ENCODE results near the gene DOK6.
"Not testable (repeated sequence)": the region's sequence is repeated elsewhere in the genome, so short reads cannot be mapped to it uniquely, and the experiment has no call there.

DOK6 gene

DNA sequence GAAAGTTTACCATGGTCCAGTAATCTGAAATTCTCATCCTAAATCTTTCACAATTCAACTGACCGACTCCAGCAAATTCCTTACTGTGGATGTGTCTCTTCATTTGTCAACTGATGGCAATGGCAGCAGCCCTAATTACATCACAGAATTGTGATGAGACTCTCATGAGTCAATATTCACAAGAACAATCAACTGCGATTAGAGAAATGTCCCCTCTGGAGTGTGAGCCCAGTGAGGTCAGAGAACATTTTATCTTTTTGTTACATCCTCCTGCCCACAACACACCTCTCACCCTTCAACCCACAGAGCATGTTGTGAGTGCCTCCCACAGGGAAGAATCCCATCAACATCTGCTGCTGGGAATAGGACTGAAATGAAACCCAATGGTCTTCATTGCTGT lies 473.4 kb downstream of the DOK6 start:
- Histone ChIP-seq H3K4me3 (ENCODE audit: low read length) (no peak overlapping the region), H3K4me2 (ENCODE audit: low read length) (no peak overlapping the region), H3K36me3 (replicated peaks; ENCODE audit: low read depth, low read length) (peaks cover 10% of the 10 kb centered on the region), H3K27me3 (ENCODE audit: low read depth, low read length) (no peaks in the 10 kb centered on the region), H4K20me1 (ENCODE audit: insufficient read depth, low read length) (no peaks in the 10 kb centered on the region), H3K9ac (ENCODE audit: low read length) (no peak overlapping the region), H3K9me3 (ENCODE audit: insufficient read depth, low read length) (no peaks in the 10 kb centered on the region), H3K27ac (ENCODE audit: low read length) (no peak overlapping the region), H3K79me2 (ENCODE audit: low read length) (no peaks in the 10 kb centered on the region), H3K4me1 (ENCODE audit: low read length) (peaks cover 4% of the 10 kb centered on the region), H2AFZ (ENCODE audit: low read depth, low read length) (no peak overlapping the region)
- TF ChIP-seq EZH2phosphoT487 (IDR thresholded peaks at IDR 0.05; ENCODE audit: low read depth), result no peak
- TF ChIP-seq, protein P1, sequence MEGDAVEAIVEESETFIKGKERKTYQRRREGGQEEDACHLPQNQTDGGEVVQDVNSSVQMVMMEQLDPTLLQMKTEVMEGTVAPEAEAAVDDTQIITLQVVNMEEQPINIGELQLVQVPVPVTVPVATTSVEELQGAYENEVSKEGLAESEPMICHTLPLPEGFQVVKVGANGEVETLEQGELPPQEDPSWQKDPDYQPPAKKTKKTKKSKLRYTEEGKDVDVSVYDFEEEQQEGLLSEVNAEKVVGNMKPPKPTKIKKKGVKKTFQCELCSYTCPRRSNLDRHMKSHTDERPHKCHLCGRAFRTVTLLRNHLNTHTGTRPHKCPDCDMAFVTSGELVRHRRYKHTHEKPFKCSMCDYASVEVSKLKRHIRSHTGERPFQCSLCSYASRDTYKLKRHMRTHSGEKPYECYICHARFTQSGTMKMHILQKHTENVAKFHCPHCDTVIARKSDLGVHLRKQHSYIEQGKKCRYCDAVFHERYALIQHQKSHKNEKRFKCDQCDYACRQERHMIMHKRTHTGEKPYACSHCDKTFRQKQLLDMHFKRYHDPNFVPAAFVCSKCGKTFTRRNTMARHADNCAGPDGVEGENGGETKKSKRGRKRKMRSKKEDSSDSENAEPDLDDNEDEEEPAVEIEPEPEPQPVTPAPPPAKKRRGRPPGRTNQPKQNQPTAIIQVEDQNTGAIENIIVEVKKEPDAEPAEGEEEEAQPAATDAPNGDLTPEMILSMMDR (IDR thresholded peaks at IDR 0.05; ENCODE audit: low read depth, low read length), result no peak

DNA sequence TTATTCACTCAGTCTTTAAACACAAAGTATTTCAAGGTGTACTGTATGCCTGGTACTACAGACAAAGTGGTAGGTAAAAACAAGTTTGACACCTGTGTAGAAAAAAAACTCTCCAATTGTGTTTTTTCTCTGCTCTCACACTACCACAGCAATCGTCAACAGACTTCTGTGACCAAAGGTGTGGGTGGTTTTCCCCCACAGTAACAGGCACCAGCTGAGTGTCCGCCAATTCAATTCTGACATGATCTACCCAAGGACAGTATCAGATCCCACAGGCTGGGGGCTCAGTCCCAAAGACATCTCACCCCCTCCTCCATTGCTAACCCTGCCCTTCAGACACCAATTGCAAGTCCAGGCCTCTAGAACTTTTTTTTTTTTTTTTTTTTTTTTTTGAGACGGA lies 475.8 kb downstream of the DOK6 start:
- Histone ChIP-seq H3K27ac (ENCODE audit: low read length) (no peak overlapping the region), H3K9ac (ENCODE audit: low read length) (no peak overlapping the region), H3K27me3 (ENCODE audit: low read depth, low read length) (no peaks in the 10 kb centered on the region), H3K4me1 (ENCODE audit: low read length) (peaks cover 4% of the 10 kb centered on the region), H3K4me2 (ENCODE audit: low read length) (no peak overlapping the region), H3K36me3 (replicated peaks; ENCODE audit: low read depth, low read length) (peaks cover 7% of the 10 kb centered on the region), H3K79me2 (ENCODE audit: low read length) (no peaks in the 10 kb centered on the region), H4K20me1 (ENCODE audit: insufficient read depth, low read length) (no peaks in the 10 kb centered on the region), H3K4me3 (ENCODE audit: low read length) (no peak overlapping the region), H2AFZ (ENCODE audit: low read depth, low read length) (no peak overlapping the region), H3K9me3 (ENCODE audit: insufficient read depth, low read length) (no peaks in the 10 kb centered on the region)
- TF ChIP-seq EZH2phosphoT487 (IDR thresholded peaks at IDR 0.05; ENCODE audit: low read depth), result no peak
- TF ChIP-seq, protein P1 (IDR thresholded peaks at IDR 0.05; ENCODE audit: low read depth, low read length), result no peak

DNA sequence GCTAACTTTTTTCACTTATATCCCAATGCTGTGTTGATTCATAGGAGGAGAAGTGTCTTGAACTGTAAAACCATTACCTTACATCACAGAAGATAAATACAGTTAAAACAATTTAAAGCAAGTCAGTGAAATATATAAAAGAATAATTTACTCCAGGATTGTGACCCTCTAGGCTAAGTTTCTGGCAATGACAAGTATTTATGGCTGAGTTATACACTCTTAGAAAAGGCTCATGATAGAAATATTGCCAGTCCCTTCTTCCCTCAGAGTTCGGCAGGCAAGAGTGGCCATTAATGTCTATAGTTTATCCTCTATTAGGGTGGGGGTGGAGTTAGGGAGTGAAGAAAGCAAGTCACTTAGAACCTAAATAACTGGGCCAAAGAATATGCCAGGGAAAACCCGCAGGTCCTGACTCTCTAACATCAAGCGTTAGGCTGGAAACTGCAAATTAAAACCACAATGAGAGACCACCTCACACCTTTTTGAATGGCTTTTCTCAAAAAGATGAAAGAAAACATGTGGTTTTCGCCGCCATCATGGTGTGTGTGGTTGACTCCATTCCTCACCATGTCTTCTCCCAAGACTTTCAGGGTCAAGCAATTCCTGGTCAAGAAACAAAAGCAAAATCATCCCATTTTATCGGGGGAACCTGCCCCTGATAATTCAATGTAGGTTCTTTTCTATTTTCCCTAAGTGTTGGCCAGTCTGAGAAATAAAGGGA lies 477.7 kb downstream of the DOK6 start:
- Histone ChIP-seq H3K79me2 (ENCODE audit: low read length) (no peaks in the 10 kb centered on the region), H3K4me2 (ENCODE audit: low read length) (no peak overlapping the region), H3K36me3 (replicated peaks; ENCODE audit: low read depth, low read length) (peaks cover 7% of the 10 kb centered on the region), H3K9ac (ENCODE audit: low read length) (no peak overlapping the region), H3K9me3 (ENCODE audit: insufficient read depth, low read length) (no peaks in the 10 kb centered on the region), H2AFZ (ENCODE audit: low read depth, low read length) (no peak overlapping the region), H3K27ac (ENCODE audit: low read length) (0 out of 2 replicates have a peak overlapping the region, but pooled peaks have one; percentile 4), H3K27me3 (ENCODE audit: low read depth, low read length) (no peaks in the 10 kb centered on the region), H3K4me3 (ENCODE audit: low read length) (no peak overlapping the region), H3K4me1 (ENCODE audit: low read length) (peaks cover 17% of the 10 kb centered on the region), H4K20me1 (ENCODE audit: insufficient read depth, low read length) (no peaks in the 10 kb centered on the region)
- TF ChIP-seq EZH2phosphoT487 (IDR thresholded peaks at IDR 0.05; ENCODE audit: low read depth), result no peak
- TF ChIP-seq, protein P1 (IDR thresholded peaks at IDR 0.05; ENCODE audit: low read depth, low read length), result no peak

DNA sequence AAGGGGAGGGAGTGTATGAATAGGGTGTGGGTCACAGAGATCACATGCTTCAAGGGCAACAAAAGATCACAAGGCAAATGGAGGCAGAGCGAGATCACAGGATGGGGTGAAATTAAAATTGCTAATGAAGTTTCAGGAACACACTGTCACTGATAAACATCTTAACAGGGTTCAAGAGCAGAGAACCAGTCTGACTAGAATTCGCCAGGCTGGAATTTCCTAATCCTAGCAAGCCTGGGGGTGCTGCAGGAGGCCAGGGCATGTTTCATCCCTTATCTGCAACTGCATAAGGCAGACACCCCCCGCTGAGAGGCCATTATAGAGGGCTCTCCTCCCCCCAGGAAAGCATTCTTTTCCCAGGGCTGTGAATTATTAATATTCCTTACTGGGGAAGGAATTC lies 478.4 kb downstream of the DOK6 start:
- H3K79me2 ChIP-seq (ENCODE audit: low read length); H3K4me2 ChIP-seq (ENCODE audit: low read length); H3K27me3 ChIP-seq (ENCODE audit: low read depth, low read length): not testable (repeated sequence)

More for the DNA sequence above, 478.4 kb downstream of the DOK6 start:
- not testable (repeated sequence) for H3K9ac ChIP-seq (ENCODE audit: low read length); H3K9me3 ChIP-seq (ENCODE audit: insufficient read depth, low read length); H4K20me1 ChIP-seq (ENCODE audit: insufficient read depth, low read length); H3K27ac ChIP-seq (ENCODE audit: low read length); H2AFZ ChIP-seq (ENCODE audit: low read depth, low read length); H3K4me3 ChIP-seq (ENCODE audit: low read length); H3K36me3 ChIP-seq (replicated peaks; ENCODE audit: low read depth, low read length)
- peaks cover 24% of the 10 kb centered on the region for H3K4me1 ChIP-seq (ENCODE audit: low read length)

All from OCI-LY3 (cell line).